ENCODE data around the gene NIN. TPM values are rescaled to one million over a fixed set of nuclear protein-coding genes. Genes with fewer than 3 reads are reported as not detected.

The NIN gene
- total and polyA plus RNA-seq, 2 donors (not counting 1 experiment from before 2014, with no cell fraction given) = 22.8 to 37.5 TPM

DNA sequence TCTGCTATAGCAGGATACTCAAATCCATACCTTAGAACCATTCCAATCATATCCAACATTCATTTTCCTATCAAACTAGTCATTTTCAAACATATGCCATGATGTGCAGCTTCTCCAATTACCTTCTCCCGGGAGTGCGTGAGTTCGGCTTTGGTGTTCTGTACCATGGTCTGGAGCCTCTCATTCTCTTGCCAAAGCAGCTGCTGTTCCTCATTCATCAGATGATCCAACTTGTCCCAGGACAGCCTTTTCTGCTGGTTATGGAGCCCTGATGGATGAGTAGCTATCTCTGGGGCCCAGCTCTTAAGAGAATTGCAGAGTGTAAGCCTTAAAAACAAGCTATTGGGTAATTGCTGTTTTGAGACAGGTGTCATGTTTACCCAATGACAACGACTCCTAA lies 91.8 kb downstream of the NIN start:
- Histone ChIP-seq H3K9ac (ENCODE audit: insufficient read depth, low read length) (no peak overlapping the region), H3K79me2 (ENCODE audit: control insufficient read depth, insufficient read depth, low read length) (no peaks in the 10 kb centered on the region), H3K4me1 (ENCODE audit: control insufficient read depth, extremely low read depth, insufficient read depth, low read length) (no peaks in the 10 kb centered on the region), H3K4me2 (ENCODE audit: extremely low read depth, insufficient read depth, low read length) (no peak overlapping the region), H3K27me3 (ENCODE audit: control insufficient read depth, insufficient read depth, low read length) (no peaks in the 10 kb centered on the region), H4K20me1 (ENCODE audit: control insufficient read depth, extremely low read depth, insufficient read depth, low read length) (no peaks in the 10 kb centered on the region), H3K4me3 (replicated peaks in 1 of 4; ENCODE audit: control extremely low read depth in 1 of 4, insufficient read depth in 1 of 4, low read depth in 3 of 4, low read length in 4 of 4) (no peak overlapping the region), H2AFZ (ENCODE audit: low read length) (no peak overlapping the region), H3K9me3 (ENCODE audit: control insufficient read depth, insufficient read depth, low read depth, low read length) (no peaks in the 10 kb centered on the region), H3K27ac (ENCODE audit: insufficient read depth, low read length) (no peak overlapping the region), H3K36me3 (ENCODE audit: control insufficient read depth, insufficient read depth, low read length) (peaks cover 1% of the 10 kb centered on the region)
- no peak for TF ChIP-seq CTCF (conservative IDR thresholded peaks at IDR 0.05 in 1 of 2, IDR thresholded peaks at IDR 0.05 in 1 of 2; ENCODE audit: low read depth in 1 of 2, low read length in 2 of 2)
- DNase-seq (ENCODE audit: low read depth in 2 of 2) = no peak

DNA sequence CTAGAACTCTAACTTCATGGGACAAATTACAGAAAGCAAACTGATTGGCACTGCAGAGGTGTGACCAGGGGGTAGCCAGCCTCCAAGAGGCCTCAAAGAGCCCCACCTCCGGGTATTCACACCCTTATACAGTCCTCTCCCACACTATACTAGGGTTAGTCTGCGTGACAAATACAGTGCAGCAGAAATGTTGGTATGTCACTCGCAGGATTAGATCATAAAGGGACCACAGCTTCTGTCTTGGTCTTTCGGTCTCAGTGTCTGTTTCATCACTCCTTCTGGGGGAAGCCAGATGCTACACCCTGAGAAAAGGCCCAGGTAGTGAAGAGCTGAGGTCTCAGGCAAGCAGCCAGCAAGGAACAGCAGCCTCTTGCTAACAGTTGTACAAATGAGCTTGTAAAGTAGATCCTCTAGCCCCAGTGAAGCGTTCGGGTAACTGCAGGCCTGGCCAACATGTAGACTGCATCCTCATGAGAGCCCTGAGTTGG lies 94.0 kb downstream of the NIN start:
- Histone ChIP-seq H4K20me1 (ENCODE audit: control insufficient read depth, extremely low read depth, insufficient read depth, low read length) (no peaks in the 10 kb centered on the region), H3K27ac (ENCODE audit: insufficient read depth, low read length) (no peak overlapping the region), H3K4me3 (replicated peaks in 1 of 4; ENCODE audit: control extremely low read depth in 1 of 4, insufficient read depth in 1 of 4, low read depth in 3 of 4, low read length in 4 of 4) (no peak overlapping the region), H3K4me2 (ENCODE audit: extremely low read depth, insufficient read depth, low read length) (no peak overlapping the region), H2AFZ (ENCODE audit: low read length) (no peak overlapping the region), H3K36me3 (ENCODE audit: control insufficient read depth, insufficient read depth, low read length) (peaks cover 1% of the 10 kb centered on the region), H3K9me3 (ENCODE audit: control insufficient read depth, insufficient read depth, low read depth, low read length) (no peaks in the 10 kb centered on the region), H3K27me3 (ENCODE audit: control insufficient read depth, insufficient read depth, low read length) (no peaks in the 10 kb centered on the region), H3K9ac (ENCODE audit: insufficient read depth, low read length) (no peak overlapping the region), H3K79me2 (ENCODE audit: control insufficient read depth, insufficient read depth, low read length) (no peaks in the 10 kb centered on the region), H3K4me1 (ENCODE audit: control insufficient read depth, extremely low read depth, insufficient read depth, low read length) (no peaks in the 10 kb centered on the region)
- TF ChIP-seq CTCF (conservative IDR thresholded peaks at IDR 0.05 in 1 of 2, IDR thresholded peaks at IDR 0.05 in 1 of 2; ENCODE audit: low read depth in 1 of 2, low read length in 2 of 2) (no peak), EZH2 (IDR thresholded peaks at IDR 0.05; ENCODE audit: low read length, missing control alignments) (no peak)
- no peak for DNase-seq (ENCODE audit: low read depth in 2 of 2)

- no peaks in the 10 kb centered on the region for H3K4me1 ChIP-seq (ENCODE audit: control insufficient read depth, extremely low read depth, insufficient read depth, low read length)
- DNase-seq (ENCODE audit: low read depth in 2 of 2) = peak in 1 of 2 donors; percentile 21
- no peak overlapping the region for H3K27ac ChIP-seq (ENCODE audit: insufficient read depth, low read length)
- H3K79me2 ChIP-seq (ENCODE audit: control insufficient read depth, insufficient read depth, low read length) = no peaks in the 10 kb centered on the region
- H2AFZ ChIP-seq (ENCODE audit: low read length) = no peak overlapping the region
- no peak overlapping the region for H3K4me2 ChIP-seq (ENCODE audit: extremely low read depth, insufficient read depth, low read length)
- H4K20me1 ChIP-seq (ENCODE audit: control insufficient read depth, extremely low read depth, insufficient read depth, low read length) = no peaks in the 10 kb centered on the region
- H3K9ac ChIP-seq (ENCODE audit: insufficient read depth, low read length) = no peak overlapping the region
- H3K36me3 ChIP-seq (ENCODE audit: control insufficient read depth, insufficient read depth, low read length) = peaks cover 3% of the 10 kb centered on the region
- H3K27me3 ChIP-seq (ENCODE audit: control insufficient read depth, insufficient read depth, low read length) = no peaks in the 10 kb centered on the region
- H3K4me3 ChIP-seq (replicated peaks in 1 of 4; ENCODE audit: control extremely low read depth in 1 of 4, insufficient read depth in 1 of 4, low read depth in 3 of 4, low read length in 4 of 4) = no peak overlapping the region
- TF ChIP-seq EZH2 (IDR thresholded peaks at IDR 0.05; ENCODE audit: low read length, missing control alignments) (no peak), CTCF (conservative IDR thresholded peaks at IDR 0.05 in 1 of 2, IDR thresholded peaks at IDR 0.05 in 1 of 2; ENCODE audit: low read depth in 1 of 2, low read length in 2 of 2) (no peak)
- no peaks in the 10 kb centered on the region for H3K9me3 ChIP-seq (ENCODE audit: control insufficient read depth, insufficient read depth, low read depth, low read length)
Observed at GRCh38 chr14:50734950-50735695, 95.8 kb downstream of the NIN start.
